WTC11 (cell line): ENCODE measurements around the gene SRC. TPM values are rescaled to one million over a fixed set of nuclear protein-coding genes. Genes with fewer than 3 reads are reported as not detected.

ENCODE experiments used
- ATAC-seq: fragments of 200-7000 bp; cut with Tn5 transposase; 2 replicates; pipeline ENCODE4 v1.10.0; 2021; ENCODE audit warnings: mild to moderate bottlenecking, moderate library complexity
- CTCF ChIA-PET: fragments of 300-600 bp; sonication (Branson Sonifier 250); formaldehyde crosslinking; loops from one replicate; lab custom pipeline; 2021; ENCODE audit warnings: antibody characterized with exemption; lab: Charles Lee
- POLR2A ChIA-PET: fragments of 350-600 bp; sonication (Branson Sonifier 250); formaldehyde crosslinking; loops from one replicate; lab custom pipeline; 2021; ENCODE audit warnings: antibody characterized with exemption; lab: Charles Lee
- DNase-seq: peaks from one replicate; pipeline ENCODE4 v3.0.0; 2021; ENCODE audit warnings: low spot score
- H3K27ac Mint-ChIP-seq: 2 replicates; pipeline ENCODE4 v1.8.0; 2021; ENCODE audit warnings: mixed read lengths
- H3K27me3 Mint-ChIP-seq: 2 replicates; pipeline ENCODE4 v1.8.0; 2021; ENCODE audit warnings: low read depth, mild to moderate bottlenecking, moderate library complexity, mixed read lengths
- H3K36me3 Mint-ChIP-seq: 2 replicates; pipeline ENCODE4 v1.8.0; 2021; ENCODE audit warnings: mixed read lengths
- H3K4me1 Mint-ChIP-seq: 2 replicates; pipeline ENCODE4 v1.8.0; 2022; ENCODE audit warnings: mixed read lengths
- H3K4me3 Mint-ChIP-seq: 2 replicates; pipeline ENCODE4 v1.8.0; 2021; ENCODE audit warnings: mild to moderate bottlenecking, moderate library complexity, mixed read lengths
- H3K9me3 Mint-ChIP-seq: 2 replicates; pipeline ENCODE4 v1.8.0; 2021; ENCODE audit warnings: mixed read lengths
- AFF4 ChIP-seq: sonication (generic); formaldehyde crosslinking; IDR thresholded peaks from 2 replicates; pipeline ENCODE4 v1.8.1; 2023; ENCODE audit warnings: mild to moderate bottlenecking, missing genetic modification reagents, borderline replicate concordance
- AR ChIP-seq: fragments of 250-450 bp; sonication (Bioruptor Pico); IDR thresholded peaks from 2 replicates; pipeline ENCODE4 v1.9.0; 2021; ENCODE audit warnings: mild to moderate bottlenecking
- ATF1 ChIP-seq: sonication (generic); formaldehyde crosslinking; IDR thresholded peaks from 2 replicates; pipeline ENCODE4 v1.8.1; 2023; ENCODE audit warnings: mild to moderate bottlenecking, moderate library complexity, missing genetic modification reagents
- CBFB ChIP-seq: sonication (generic); formaldehyde crosslinking; IDR thresholded peaks from 2 replicates; pipeline ENCODE4 v1.8.1; 2022; ENCODE audit warnings: mild to moderate bottlenecking, low read depth, missing genetic modification reagents
- E2F5 ChIP-seq: sonication (generic); formaldehyde crosslinking; IDR thresholded peaks from 2 replicates; pipeline ENCODE4 v1.8.1; 2022; ENCODE audit warnings: mild to moderate bottlenecking, moderate library complexity, missing genetic modification reagents
- EMX1 ChIP-seq: fragments of 250-450 bp; sonication (Bioruptor Pico); IDR thresholded peaks from 2 replicates; pipeline ENCODE4 v1.8.0; 2021; ENCODE audit warnings: mild to moderate bottlenecking
- ESRRA ChIP-seq: sonication (generic); formaldehyde crosslinking; IDR thresholded peaks from 2 replicates; pipeline ENCODE4 v1.8.1; 2022; ENCODE audit warnings: mild to moderate bottlenecking, missing genetic modification reagents, borderline replicate concordance
- GRHL2 ChIP-seq: fragments of 250-450 bp; sonication (Bioruptor Pico); IDR thresholded peaks from 2 replicates; pipeline ENCODE4 v1.8.0; 2022; ENCODE audit warnings: mild to moderate bottlenecking, moderate library complexity; ENCODE audit not compliant: insufficient replicate concordance, severe bottlenecking
- MLX ChIP-seq: sonication (generic); formaldehyde crosslinking; IDR thresholded peaks from 2 replicates; pipeline ENCODE4 v1.8.1; 2023; ENCODE audit warnings: mild to moderate bottlenecking, missing genetic modification reagents, moderate library complexity
- NFATC4 ChIP-seq: fragments of 250-450 bp; sonication (Bioruptor Pico); IDR thresholded peaks from 2 replicates; pipeline ENCODE4 v1.9.0; 2021; ENCODE audit warnings: mild to moderate bottlenecking
- PRRX2 ChIP-seq: fragments of 250-450 bp; sonication (Bioruptor Pico); IDR thresholded peaks from 2 replicates; pipeline ENCODE4 v1.8.0; 2021; ENCODE audit warnings: mild to moderate bottlenecking
- RORB ChIP-seq: fragments of 250-450 bp; sonication (Bioruptor Pico); IDR thresholded peaks from 2 replicates; pipeline ENCODE4 v1.9.0; 2021; ENCODE audit warnings: mild to moderate bottlenecking
- ZNF138 ChIP-seq: sonication (generic); formaldehyde crosslinking; conservative IDR thresholded peaks from 2 replicates; pipeline ENCODE4 v1.8.1; 2022; ENCODE audit warnings: mild to moderate bottlenecking, moderate library complexity, missing genetic modification reagents
- ZNF416 ChIP-seq: fragments of 250-450 bp; sonication (Bioruptor Pico); IDR thresholded peaks from 2 replicates; pipeline ENCODE4 v1.9.0; 2021; ENCODE audit warnings: mild to moderate bottlenecking, inconsistent platforms
- ZNF423 ChIP-seq: fragments of 250-450 bp; sonication (Bioruptor Pico); IDR thresholded peaks from 2 replicates; pipeline ENCODE4 v2.1.2; 2022; ENCODE audit warnings: mild to moderate bottlenecking, moderate library complexity
- ZNF425 ChIP-seq: fragments of 250-450 bp; sonication (Bioruptor Pico); conservative IDR thresholded peaks from 2 replicates; pipeline ENCODE4 v1.9.0; 2021; ENCODE audit warnings: mild to moderate bottlenecking
- total RNA-seq: library from RNA; stranded (reverse); gene quantifications from 3 replicates; pipeline ENCODE4 v1.2.3, GENCODE V29; 2021
- TF ChIP-seq, protein P1 (sequence below): fragments of 250-450 bp; sonication (Bioruptor Pico); IDR thresholded peaks from 2 replicates; pipeline ENCODE4 v1.8.0; 2021; ENCODE audit warnings: mild to moderate bottlenecking

The SRC gene
- total RNA-seq, 1 experiment from 2014 or later: 33.3 TPM

DNA sequence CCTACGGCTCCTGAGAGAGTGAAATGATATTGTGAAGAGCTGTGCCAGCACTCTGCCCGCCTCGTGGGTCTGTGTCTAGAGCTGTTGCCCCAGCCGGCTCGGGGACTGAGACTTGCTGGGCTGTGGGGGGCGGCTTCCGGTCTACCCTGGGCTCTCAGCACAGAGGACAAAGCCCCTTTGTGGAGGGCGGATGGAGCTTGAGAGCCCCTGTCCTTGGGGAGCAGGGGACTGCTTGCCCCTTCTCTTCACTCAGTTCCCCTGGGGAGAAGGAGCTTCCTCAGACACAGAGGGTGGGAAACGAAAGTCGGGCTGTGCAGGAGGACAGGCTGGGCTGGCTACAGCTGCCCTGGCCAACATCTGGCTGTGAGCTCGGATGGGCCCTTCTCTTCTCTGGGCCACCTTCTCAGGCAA, 11.0 kb downstream of the SRC start:
- DNase-seq: no peak
- Mint-ChIP-seq H3K4me3 (no peak overlapping the region), H3K36me3 (no peaks in the 10 kb centered on the region), H3K9me3 (no peaks in the 10 kb centered on the region)
- ChIA-PET CTCF (no interaction called here), POLR2A (no interaction called here)
- no peak for TF ChIP-seq EMX1
- TF ChIP-seq RORB (CRISPR knock-in tag): no peak
- TF ChIP-seq CBFB (CRISPR knock-in tag): no peak
- no peak for TF ChIP-seq PRRX2 (CRISPR knock-in tag)
- TF ChIP-seq ZNF425 (CRISPR knock-in tag): no peak
- TF ChIP-seq, all 79 proteins: peak for 0
- Mint-ChIP-seq H3K4me1 (peaks cover 10% of the 10 kb centered on the region), H3K27me3 (no peaks in the 10 kb centered on the region), H3K27ac (no peak overlapping the region)
- no peak for ATAC-seq

- no peak for DNase-seq
- Mint-ChIP-seq H3K9me3 (no peaks in the 10 kb centered on the region), H3K4me3 (no peak overlapping the region), H3K27ac (peak overlapping the region; percentile 60), H3K4me1 (peaks cover 10% of the 10 kb centered on the region), H3K27me3 (no peaks in the 10 kb centered on the region), H3K36me3 (no peaks in the 10 kb centered on the region)
- ChIA-PET POLR2A (no interaction called here), CTCF (interaction anchor here (1.4 kb wide), 1 partner anchor 27 kb away, joined by 4 read pairs; no protein-coding TSS in a partner anchor)
- no peak for ATAC-seq
- no peak for TF ChIP-seq EMX1
These were observed 11.8 kb downstream of the SRC start for GRCh38 chr20:37357481-37358365.

DNA sequence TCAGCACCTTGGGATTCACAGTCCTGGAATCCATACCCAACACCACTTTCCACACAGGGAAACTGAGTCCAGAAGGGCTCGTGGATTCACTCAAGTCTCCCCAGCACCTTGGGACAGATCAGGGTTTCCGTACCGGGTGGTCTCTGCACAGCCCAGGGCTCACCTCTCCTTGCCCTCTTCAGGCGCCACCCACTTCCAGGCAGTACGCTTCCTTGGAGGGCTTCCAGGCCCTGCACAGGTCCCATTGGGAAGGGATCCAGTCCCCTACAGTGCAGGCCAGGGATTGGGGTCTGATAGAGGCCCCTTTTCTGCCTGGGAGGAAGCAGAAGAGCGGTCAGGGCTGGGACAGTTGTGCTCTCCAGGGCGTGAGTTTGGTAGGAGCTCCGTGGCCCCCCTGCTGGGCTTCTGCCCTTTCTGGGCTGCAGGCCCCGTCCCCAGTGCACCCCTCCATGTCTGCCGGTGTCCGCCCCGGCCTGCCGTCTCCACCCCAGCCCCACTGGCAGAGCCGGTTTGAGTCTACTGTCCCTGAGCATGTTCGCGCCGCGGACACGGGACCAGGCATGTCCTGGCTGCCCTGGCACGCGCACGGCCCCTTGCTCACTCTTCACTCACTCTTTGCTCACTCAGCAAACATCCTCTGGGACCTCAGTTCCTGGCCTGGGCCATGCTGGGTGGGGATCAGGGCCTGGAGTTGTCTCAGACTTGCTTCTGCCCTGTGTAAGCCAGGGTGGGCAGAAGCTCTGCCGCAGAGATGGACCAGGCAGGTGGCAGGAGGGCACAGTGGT, 12.6 kb downstream of the SRC start:
- peak overlapping the region; percentile 97 for H3K27ac Mint-ChIP-seq
- no peaks in the 10 kb centered on the region for H3K9me3 Mint-ChIP-seq
- ChIA-PET POLR2A (no interaction called here), CTCF (interaction anchor here (0.6 to 1.4 kb wide), 3 partner anchors 26 to 585 kb away, joined by 4 to 5 read pairs (median 4); no protein-coding TSS in a partner anchor)
- H3K4me1 Mint-ChIP-seq: peaks cover 10% of the 10 kb centered on the region
- DNase-seq (no peak), ATAC-seq (no peak)
- H3K27me3 Mint-ChIP-seq: no peaks in the 10 kb centered on the region
- H3K4me3 Mint-ChIP-seq: no peak overlapping the region
- no peaks in the 10 kb centered on the region for H3K36me3 Mint-ChIP-seq
- no peak for TF ChIP-seq NFATC4
- TF ChIP-seq AFF4 (CRISPR knock-in tag): no peak
- TF ChIP-seq, protein P1, sequence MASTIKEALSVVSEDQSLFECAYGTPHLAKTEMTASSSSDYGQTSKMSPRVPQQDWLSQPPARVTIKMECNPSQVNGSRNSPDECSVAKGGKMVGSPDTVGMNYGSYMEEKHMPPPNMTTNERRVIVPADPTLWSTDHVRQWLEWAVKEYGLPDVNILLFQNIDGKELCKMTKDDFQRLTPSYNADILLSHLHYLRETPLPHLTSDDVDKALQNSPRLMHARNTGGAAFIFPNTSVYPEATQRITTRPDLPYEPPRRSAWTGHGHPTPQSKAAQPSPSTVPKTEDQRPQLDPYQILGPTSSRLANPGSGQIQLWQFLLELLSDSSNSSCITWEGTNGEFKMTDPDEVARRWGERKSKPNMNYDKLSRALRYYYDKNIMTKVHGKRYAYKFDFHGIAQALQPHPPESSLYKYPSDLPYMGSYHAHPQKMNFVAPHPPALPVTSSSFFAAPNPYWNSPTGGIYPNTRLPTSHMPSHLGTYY (CRISPR knock-in tag): no peak
- TF ChIP-seq ZNF138: no peak
- TF ChIP-seq AR: no peak
- no peak for TF ChIP-seq ESRRA (CRISPR knock-in tag)
- no peak for TF ChIP-seq E2F5 (CRISPR knock-in tag)
- no peak for TF ChIP-seq ZNF416
- no peak for TF ChIP-seq PRRX2 (CRISPR knock-in tag)
- no peak for TF ChIP-seq MLX (CRISPR knock-in tag)
- TF ChIP-seq ATF1 (CRISPR knock-in tag): no peak
- no peak for TF ChIP-seq ZNF423 (CRISPR knock-in tag)
- TF ChIP-seq GRHL2 (CRISPR knock-in tag): no peak
